H9 (cell line): Measurements from ENCODE around the gene RPIA. TPM values are rescaled to one million over a fixed set of nuclear protein-coding genes. Genes with fewer than 3 reads are reported as not detected.

Experiments used
- DNase-seq: peaks from one replicate; pipeline ENCODE4 v3.0.0-alpha.2; 2017
- H2AFZ ChIP-seq: one replicate; pipeline ENCODE4 v1.6.1; 2013; ENCODE audit warnings: mild to moderate bottlenecking, low read length, control low read depth, moderate library complexity
- H2AK5ac ChIP-seq: 2 replicates; pipeline ENCODE4 v1.6.1; 2013; ENCODE audit warnings: low read length, control low read depth, mixed read lengths; ENCODE audit not compliant: insufficient read length
- H2BK120ac ChIP-seq: one replicate; pipeline ENCODE4 v1.6.1; 2013; ENCODE audit warnings: low read depth, mild to moderate bottlenecking, low read length, control low read depth, inconsistent platforms; ENCODE audit not compliant: poor library complexity, severe bottlenecking
- H2BK12ac ChIP-seq: 2 replicates; pipeline ENCODE4 v1.6.1; 2013; ENCODE audit warnings: low read length, control low read depth, mixed read lengths, low read depth; ENCODE audit not compliant: insufficient read length
- H2BK15ac ChIP-seq: 2 replicates; pipeline ENCODE4 v1.6.1; 2013; ENCODE audit warnings: low read depth, low read length, control low read depth
- H2BK20ac ChIP-seq: one replicate; pipeline ENCODE4 v1.6.1; 2013; ENCODE audit warnings: low read depth, mild to moderate bottlenecking, low read length, control low read depth, inconsistent platforms; ENCODE audit not compliant: poor library complexity, severe bottlenecking
- H2BK5ac ChIP-seq: 2 replicates; pipeline ENCODE4 v1.6.1; 2013; ENCODE audit warnings: low read length, control low read depth, mixed read lengths; ENCODE audit not compliant: insufficient read length
- H3K14ac ChIP-seq: 2 replicates; pipeline ENCODE4 v1.6.1; 2013; ENCODE audit warnings: low read length, control low read depth; ENCODE audit not compliant: insufficient read depth
- H3K18ac ChIP-seq: 2 replicates; pipeline ENCODE4 v1.6.1; 2013; ENCODE audit warnings: low read depth, mild to moderate bottlenecking, mixed read lengths, low read length, control low read depth; ENCODE audit not compliant: insufficient read length
- H3K23ac ChIP-seq: 2 replicates; pipeline ENCODE4 v1.6.1; 2013; ENCODE audit warnings: low read length, control low read depth, mixed read lengths, low read depth; ENCODE audit not compliant: insufficient read length
- H3K23me2 ChIP-seq: 2 replicates; pipeline ENCODE4 v1.6.1; 2013; ENCODE audit warnings: low read depth, mild to moderate bottlenecking, mixed read lengths, low read length, control low read depth; ENCODE audit not compliant: insufficient read length, poor library complexity, severe bottlenecking
- H3K27ac ChIP-seq: 2 replicates; pipeline ENCODE4 v1.5.1; 2013; ENCODE audit warnings: low read length, control low read depth, mixed read lengths, low read depth; ENCODE audit not compliant: insufficient read length
- H3K27me3 ChIP-seq: 2 replicates; pipeline ENCODE4 v1.6.1; 2013; ENCODE audit warnings: low read length, control low read depth, inconsistent platforms; ENCODE audit not compliant: insufficient read depth
- H3K4ac ChIP-seq: 2 replicates; pipeline ENCODE4 v1.6.1; 2013; ENCODE audit warnings: low read depth, mild to moderate bottlenecking, control low read depth, inconsistent platforms, low read length, moderate library complexity
- H3K4me1 ChIP-seq: 2 replicates; pipeline ENCODE4 v1.6.1; 2013; ENCODE audit warnings: low read length, control low read depth, inconsistent platforms; ENCODE audit not compliant: insufficient read depth
- H3K4me2 ChIP-seq: 2 replicates; pipeline ENCODE4 v1.6.1; 2013; ENCODE audit warnings: low read length, control low read depth, mixed read lengths; ENCODE audit not compliant: insufficient read length, insufficient read depth
- H3K56ac ChIP-seq: 2 replicates; pipeline ENCODE4 v1.6.1; 2013; ENCODE audit warnings: low read depth, mild to moderate bottlenecking, mixed read lengths, low read length, control low read depth; ENCODE audit not compliant: insufficient read length
- H3K79me1 ChIP-seq: 2 replicates; pipeline ENCODE4 v1.6.1; 2013; ENCODE audit warnings: low read depth, mild to moderate bottlenecking, moderate library complexity, low read length, control low read depth, inconsistent platforms; ENCODE audit not compliant: insufficient read depth, poor library complexity, severe bottlenecking
- H3K79me2 ChIP-seq: 2 replicates; pipeline ENCODE4 v1.6.1; 2013; ENCODE audit warnings: low read length, control low read depth, inconsistent platforms; ENCODE audit not compliant: insufficient read depth
- H3K9ac ChIP-seq: 2 replicates; pipeline ENCODE4 v1.6.1; 2013; ENCODE audit warnings: low read length, control low read depth, mixed read lengths; ENCODE audit not compliant: insufficient read length; ENCODE audit errors: extremely low read depth
- H3K9me3 ChIP-seq: one replicate; pipeline ENCODE4 v1.6.1; 2013; ENCODE audit warnings: low read depth, low read length, inconsistent platforms; ENCODE audit not compliant: control insufficient read depth
- H3T11ph ChIP-seq: one replicate; pipeline ENCODE4 v1.6.1; 2013; ENCODE audit warnings: mild to moderate bottlenecking, low read length, control low read depth, inconsistent platforms
- H4K20me1 ChIP-seq: one replicate; pipeline ENCODE4 v1.6.1; 2013; ENCODE audit not compliant: control insufficient read depth, insufficient read length, insufficient read depth
- H4K5ac ChIP-seq: 2 replicates; pipeline ENCODE4 v1.6.1; 2013; ENCODE audit warnings: low read depth, mild to moderate bottlenecking, mixed read lengths, low read length, control low read depth; ENCODE audit not compliant: insufficient read length
- H4K8ac ChIP-seq: replicated peaks from 2 replicates; pipeline ENCODE4 v1.6.1; 2013; ENCODE audit warnings: low read length, control low read depth, mixed read lengths, low read depth; ENCODE audit not compliant: insufficient read length
- H4K91ac ChIP-seq: 2 replicates; pipeline ENCODE4 v1.6.1; 2013; ENCODE audit warnings: low read depth, mild to moderate bottlenecking, moderate library complexity, mixed read lengths, low read length, control low read depth; ENCODE audit not compliant: insufficient read length
- H3K27ac Mint-ChIP-seq, 3 experiments: 2 replicates in 2 of 3; 3 replicates in 1 of 3; pipeline ENCODE4 v1.8.0; 2020 to 2021; ENCODE audit warnings: mixed read lengths in 3 of 3, mild to moderate bottlenecking in 1 of 3, moderate library complexity in 1 of 3
- H3K27me3 Mint-ChIP-seq: 2 replicates; pipeline ENCODE4 v1.8.0; 2021; ENCODE audit warnings: low read depth, mild to moderate bottlenecking, moderate library complexity, mixed read lengths
- H3K36me3 Mint-ChIP-seq, 3 experiments: 2 replicates in 2 of 3; 3 replicates in 1 of 3; pipeline ENCODE4 v1.8.0; 2020 to 2021; ENCODE audit warnings: low read depth in 3 of 3, mixed read lengths in 3 of 3; ENCODE audit not compliant: insufficient read depth in 1 of 3
- H3K4me1 Mint-ChIP-seq, 2 experiments: 2 replicates each; pipeline ENCODE4 v1.8.0; 2020; ENCODE audit warnings: mixed read lengths in 2 of 2
- H3K4me3 Mint-ChIP-seq, 2 experiments: 2 replicates in 1 of 2; 3 replicates in 1 of 2; pipeline ENCODE4 v1.8.0; 2020 to 2021; ENCODE audit warnings: mild to moderate bottlenecking in 2 of 2, mixed read lengths in 2 of 2, moderate library complexity in 1 of 2
- H3K9me3 Mint-ChIP-seq, 2 experiments: 2 replicates in 1 of 2; 3 replicates in 1 of 2; pipeline ENCODE4 v1.8.0; 2020; ENCODE audit warnings: mild to moderate bottlenecking in 2 of 2, mixed read lengths in 2 of 2, moderate library complexity in 1 of 2
- CTCF ChIP-seq: fragments of 200-600 bp; sonication (generic); conservative IDR thresholded peaks from 3 replicates; pipeline ENCODE4 v1.8.0; 2021; ENCODE audit warnings: antibody characterized with exemption, mild to moderate bottlenecking
- WGBS: extraction: QIAGEN DNeasy Blood & Tissue Kit; methylation state at CpG from one replicate; pipeline ENCODE4 v1.1.7; 2013; ENCODE audit warnings: missing lambda C conversion rate, low lambda C conversion rate, mixed read lengths; ENCODE audit not compliant: insufficient read length; ENCODE audit errors: extremely low coverage; 5-methylcytosine and 5-hydroxymethylcytosine counted together
- total RNA-seq: library from RNA; stranded (reverse); gene quantifications from 2 replicates; pipeline ENCODE4 v1.2.1, GENCODE V29; 2021

The RPIA gene
- total RNA-seq, 1 experiment from 2014 or later = 18.6 TPM

GRCh38 chr2:88696611-88697010 lies 5.1 kb downstream of the RPIA start:
- Mint-ChIP-seq H3K4me1 (peaks cover 29 to 37% of the 10 kb centered on the region in 2 experiments), H3K36me3 (peaks cover 8 to 22% (median 8%) of the 10 kb centered on the region in 3 experiments; a peak in 6 of 7 replicates), H3K9me3 (no peaks in the 10 kb centered on the region), H3K4me3 (no peak overlapping the region), H3K27ac (no peak overlapping the region), H3K27me3 (peaks cover 9% of the 10 kb centered on the region)
- Histone ChIP-seq H3K23ac (no peak overlapping the region), H3K18ac (no peak overlapping the region), H3K4me1 (peaks cover 5% of the 10 kb centered on the region; the same call in 1 of the 2 replicates), H4K8ac (no peak overlapping the region), H3K4me2 (no peak overlapping the region), H3K27ac (no peak overlapping the region), H3K79me2 (peaks cover 19% of the 10 kb centered on the region; the same call in 1 of the 2 replicates), H2BK120ac (no peak overlapping the region), H3T11ph (no peak overlapping the region), H2BK20ac (no peak overlapping the region), H3K79me1 (peaks cover 6% of the 10 kb centered on the region), H4K20me1 (no peaks in the 10 kb centered on the region), H2BK12ac (no peak overlapping the region), H3K56ac (no peak overlapping the region), H2AK5ac (no peak overlapping the region), H2AFZ (no peak overlapping the region), H3K27me3 (no peaks in the 10 kb centered on the region), H3K4ac (no peak overlapping the region), H2BK15ac (no peak overlapping the region), H4K5ac (no peak overlapping the region), H3K23me2 (peaks cover 8% of the 10 kb centered on the region), H3K9me3 (no peaks in the 10 kb centered on the region), H2BK5ac (no peak overlapping the region), H3K14ac (no peak overlapping the region), H4K91ac (no peak overlapping the region), H3K9ac (no peak overlapping the region)
- DNase-seq = no peak
- WGBS = no CpG with 5 or more reads among the region's 3 CpGs
- TF ChIP-seq CTCF = no peak
